ENCODE results near the gene NUPR1.

- no peak for TF ChIP-seq CTCF (IDR thresholded peaks at IDR 0.05)
- TF ChIP-seq POLR2A (IDR thresholded peaks at IDR 0.05) = no peak
Measured at GRCh38 chr16:28569021-28569420, 30.2 kb upstream of the NUPR1 start.
